Large intestine (tissue), 3 donors: Measurements from ENCODE around the gene PRSS50. TPM values are rescaled to one million over a fixed set of nuclear protein-coding genes. Genes with fewer than 3 reads are reported as not detected.
"Not testable (repeated sequence)": the region's sequence is repeated elsewhere in the genome, so short reads cannot be mapped to it uniquely, and the experiment has no call there.

Experiments
- DNase-seq, 2 donors: peaks; one replicate each; pipeline versions ENCODE4 v3.0.0 to v3.0.0-alpha.2; 2013
- H3K27ac ChIP-seq: one replicate; pipeline ENCODE4 v1.5.1; 2013; ENCODE audit warnings: low read length
- H3K27me3 ChIP-seq: 2 replicates; pipeline ENCODE4 v1.6.1; 2013; ENCODE audit warnings: low read length; ENCODE audit not compliant: control insufficient read depth, insufficient read depth
- H3K36me3 ChIP-seq: 2 replicates; pipeline ENCODE4 v1.6.1; 2013; ENCODE audit warnings: low read length; ENCODE audit not compliant: control insufficient read depth, insufficient read depth
- H3K4me1 ChIP-seq: one replicate; pipeline ENCODE4 v1.6.1; 2013; ENCODE audit warnings: low read length; ENCODE audit not compliant: control insufficient read depth, insufficient read depth
- H3K4me3 ChIP-seq: one replicate; pipeline ENCODE4 v1.5.1; 2013; ENCODE audit warnings: low read length
- H3K9me3 ChIP-seq: one replicate; pipeline ENCODE4 v1.6.1; 2013; ENCODE audit warnings: mild to moderate bottlenecking, low read depth, low read length, moderate library complexity; ENCODE audit not compliant: control insufficient read depth
- WGBS: methylation state at CpG from one replicate; pipeline ENCODE4 v1.1.5; 2013; ENCODE audit warnings: low lambda C conversion rate; ENCODE audit not compliant: insufficient coverage; 5-methylcytosine and 5-hydroxymethylcytosine counted together
- polyA plus RNA-seq: library from polyadenylated mRNA; unstranded; fragments of 120-200 nt; gene quantifications from one replicate; pipeline ENCODE4 v1.2.1, GENCODE V29; 2013

PRSS50 gene
- polyA plus RNA-seq, 1 donor: 3.1 TPM

GRCh38 chr3:46746711-46747110, 29.0 kb upstream of the PRSS50 start:
- Histone ChIP-seq H3K36me3 (no peaks in the 10 kb centered on the region), H3K27ac (no peak overlapping the region), H3K27me3 (no peaks in the 10 kb centered on the region), H3K4me3 (no peak overlapping the region), H3K9me3 (peaks cover 4% of the 10 kb centered on the region), H3K4me1 (no peaks in the 10 kb centered on the region)
- DNase-seq: no peak

GRCh38 chr3:46742992-46743585, 25.4 kb upstream of the PRSS50 start:
- WGBS: 67% methylated on average over 3 of the region's 12 CpGs
- H3K4me3 ChIP-seq: no peak overlapping the region
- no peak for DNase-seq
- H3K9me3 ChIP-seq: no peaks in the 10 kb centered on the region
- no peak overlapping the region for H3K27ac ChIP-seq
- H3K36me3 ChIP-seq: no peaks in the 10 kb centered on the region
- H3K4me1 ChIP-seq: no peaks in the 10 kb centered on the region
- no peaks in the 10 kb centered on the region for H3K27me3 ChIP-seq

- not testable (repeated sequence) for DNase-seq, H3K4me1 ChIP-seq
- WGBS: 100% methylated on average over 1 of the region's 3 CpGs
These were observed 21.9 kb upstream of the PRSS50 start for GRCh38 chr3:46739565-46739964.

GRCh38 chr3:46737329-46737731, 19.7 kb upstream of the PRSS50 start:
- Histone ChIP-seq H3K36me3 (no peaks in the 10 kb centered on the region), H3K4me1 (no peaks in the 10 kb centered on the region), H3K27ac (no peak overlapping the region), H3K9me3 (no peaks in the 10 kb centered on the region), H3K4me3 (no peak overlapping the region), H3K27me3 (no peaks in the 10 kb centered on the region)
- no CpG with 5 or more reads among the region's 4 CpGs for WGBS
- DNase-seq: no peak

More at GRCh38 chr3:46739565-46739964, 21.9 kb upstream of the PRSS50 start:
- not testable (repeated sequence) for H3K36me3 ChIP-seq, H3K27me3 ChIP-seq, H3K27ac ChIP-seq, H3K4me3 ChIP-seq, H3K9me3 ChIP-seq

GRCh38 chr3:46736006-46736872, 18.6 kb upstream of the PRSS50 start:
- no peak for DNase-seq
- no peaks in the 10 kb centered on the region for H3K27me3 ChIP-seq
- H3K36me3 ChIP-seq: no peaks in the 10 kb centered on the region
- no CpG with 5 or more reads among the region's 20 CpGs for WGBS
- H3K27ac ChIP-seq: no peak overlapping the region
- H3K4me3 ChIP-seq: no peak overlapping the region
- H3K4me1 ChIP-seq: no peaks in the 10 kb centered on the region
- no peaks in the 10 kb centered on the region for H3K9me3 ChIP-seq

- no CpG with 5 or more reads among the region's 4 CpGs for WGBS
- Histone ChIP-seq H3K4me1 (no peaks in the 10 kb centered on the region), H3K36me3 (no peaks in the 10 kb centered on the region), H3K27me3 (no peaks in the 10 kb centered on the region), H3K9me3 (no peaks in the 10 kb centered on the region), H3K4me3 (no peak overlapping the region), H3K27ac (no peak overlapping the region)
- DNase-seq: no peak
These were observed 17.1 kb upstream of the PRSS50 start for GRCh38 chr3:46734773-46735172.

- H3K4me3 ChIP-seq: no peak overlapping the region
- H3K9me3 ChIP-seq: no peaks in the 10 kb centered on the region
- DNase-seq: no peak
- H3K27me3 ChIP-seq: no peaks in the 10 kb centered on the region
- no peaks in the 10 kb centered on the region for H3K4me1 ChIP-seq
- WGBS: no CpG with 5 or more reads among the region's 9 CpGs
- H3K36me3 ChIP-seq: no peaks in the 10 kb centered on the region
- H3K27ac ChIP-seq: no peak overlapping the region
These were observed 15.5 kb upstream of the PRSS50 start for GRCh38 chr3:46733026-46733800.

GRCh38 chr3:46731795-46732194, 14.1 kb upstream of the PRSS50 start:
- no peak overlapping the region for H3K27ac ChIP-seq
- WGBS: 100% methylated on average over 1 of the region's 3 CpGs
- no peak overlapping the region for H3K4me3 ChIP-seq
- no peaks in the 10 kb centered on the region for H3K4me1 ChIP-seq
- no peaks in the 10 kb centered on the region for H3K9me3 ChIP-seq
- no peaks in the 10 kb centered on the region for H3K36me3 ChIP-seq
- H3K27me3 ChIP-seq: no peaks in the 10 kb centered on the region
- DNase-seq: no peak

GRCh38 chr3:46730819-46731218, 13.2 kb upstream of the PRSS50 start:
- no peak for DNase-seq
- WGBS: 89% methylated on average over 2 of the region's 2 CpGs
- Histone ChIP-seq H3K27ac (no peak overlapping the region), H3K4me1 (no peaks in the 10 kb centered on the region), H3K4me3 (no peak overlapping the region), H3K9me3 (no peaks in the 10 kb centered on the region), H3K36me3 (no peaks in the 10 kb centered on the region), H3K27me3 (no peaks in the 10 kb centered on the region)

GRCh38 chr3:46729038-46729437, 11.4 kb upstream of the PRSS50 start:
- WGBS: no CpG with 5 or more reads among the region's 4 CpGs
- H3K27ac ChIP-seq: no peak overlapping the region
- no peak for DNase-seq

More at GRCh38 chr3:46729038-46729437, 11.4 kb upstream of the PRSS50 start:
- no peaks in the 10 kb centered on the region for H3K36me3 ChIP-seq
- no peaks in the 10 kb centered on the region for H3K4me1 ChIP-seq
- no peaks in the 10 kb centered on the region for H3K27me3 ChIP-seq
- H3K4me3 ChIP-seq: no peak overlapping the region
- no peaks in the 10 kb centered on the region for H3K9me3 ChIP-seq
